Loucy (cell line): Measurements from ENCODE around the gene ITGA11.

Experiments used
- H2AFZ ChIP-seq: fragments of 200-600 bp; sonication (generic); 2 replicates; pipeline ENCODE4 v1.6.0; 2016; ENCODE audit warnings: antibody characterized with exemption, mild to moderate bottlenecking, low read length, moderate library complexity
- H3F3A ChIP-seq: fragments of 200-600 bp; 2 replicates; pipeline ENCODE4 v1.6.0; 2016; ENCODE audit warnings: antibody characterized with exemption, low read depth, mild to moderate bottlenecking
- H3K27me3 ChIP-seq: fragments of 200-600 bp; sonication (generic); 2 replicates; pipeline ENCODE4 v1.6.1; 2014; ENCODE audit warnings: low read length, mild to moderate bottlenecking; ENCODE audit not compliant: insufficient read depth, poor library complexity, severe bottlenecking
- H3K36me3 ChIP-seq: fragments of 200-600 bp; sonication (generic); 2 replicates; pipeline ENCODE4 v1.6.1; 2016; ENCODE audit warnings: low read length; ENCODE audit not compliant: insufficient read depth
- H3K4me1 ChIP-seq: fragments of 200-600 bp; sonication (generic); 2 replicates; pipeline ENCODE4 v1.5.1; 2014; ENCODE audit warnings: low read length, mild to moderate bottlenecking; ENCODE audit not compliant: insufficient read depth, poor library complexity, severe bottlenecking
- H3K4me2 ChIP-seq: fragments of 200-600 bp; sonication (generic); 2 replicates; pipeline ENCODE4 v1.6.0; 2014; ENCODE audit warnings: antibody characterized with exemption, low read length, low read depth, mild to moderate bottlenecking; ENCODE audit not compliant: poor library complexity, severe bottlenecking
- H3K4me3 ChIP-seq: fragments of 200-600 bp; sonication (generic); 2 replicates; pipeline ENCODE4 v1.5.1; 2014; ENCODE audit warnings: low read length, mild to moderate bottlenecking, mixed read lengths; ENCODE audit not compliant: poor library complexity, severe bottlenecking
- H3K79me2 ChIP-seq: fragments of 200-600 bp; sonication (generic); 2 replicates; pipeline ENCODE4 v1.6.1; 2014; ENCODE audit warnings: low read length; ENCODE audit not compliant: insufficient read depth
- H3K9ac ChIP-seq: fragments of 200-600 bp; sonication (generic); 2 replicates; pipeline ENCODE4 v1.6.0; 2014; ENCODE audit warnings: mild to moderate bottlenecking, low read depth, low read length, moderate library complexity; ENCODE audit not compliant: poor library complexity, severe bottlenecking
- H3K9me2 ChIP-seq: fragments of 200-600 bp; sonication (generic); replicated peaks from 2 replicates; pipeline ENCODE4 v1.6.1; 2016; ENCODE audit warnings: low read depth, low read length, mixed read lengths
- H3K9me3 ChIP-seq: fragments of 200-600 bp; sonication (generic); 2 replicates; pipeline ENCODE4 v1.6.1; 2014; ENCODE audit warnings: mild to moderate bottlenecking, antibody characterized with exemption, low read length, low read depth; ENCODE audit not compliant: insufficient read depth
- H4K20me1 ChIP-seq: fragments of 200-600 bp; sonication (generic); 2 replicates; pipeline ENCODE4 v1.6.0; 2014; ENCODE audit warnings: antibody characterized with exemption, low read length, mild to moderate bottlenecking; ENCODE audit not compliant: insufficient read depth, poor library complexity, severe bottlenecking
- EZH2phosphoT487 ChIP-seq: fragments of 200-600 bp; IDR thresholded peaks from 2 replicates; pipeline ENCODE4 v1.6.1; 2018; ENCODE audit warnings: antibody characterized with exemption, mild to moderate bottlenecking, moderate library complexity, borderline replicate concordance
- TF ChIP-seq, protein P1 (sequence below): fragments of 200-600 bp; sonication (generic); conservative IDR thresholded peaks from 2 replicates; pipeline ENCODE4 v1.5.1; 2014; ENCODE audit warnings: mild to moderate bottlenecking, antibody characterized with exemption, low read length

The ITGA11 gene

DNA sequence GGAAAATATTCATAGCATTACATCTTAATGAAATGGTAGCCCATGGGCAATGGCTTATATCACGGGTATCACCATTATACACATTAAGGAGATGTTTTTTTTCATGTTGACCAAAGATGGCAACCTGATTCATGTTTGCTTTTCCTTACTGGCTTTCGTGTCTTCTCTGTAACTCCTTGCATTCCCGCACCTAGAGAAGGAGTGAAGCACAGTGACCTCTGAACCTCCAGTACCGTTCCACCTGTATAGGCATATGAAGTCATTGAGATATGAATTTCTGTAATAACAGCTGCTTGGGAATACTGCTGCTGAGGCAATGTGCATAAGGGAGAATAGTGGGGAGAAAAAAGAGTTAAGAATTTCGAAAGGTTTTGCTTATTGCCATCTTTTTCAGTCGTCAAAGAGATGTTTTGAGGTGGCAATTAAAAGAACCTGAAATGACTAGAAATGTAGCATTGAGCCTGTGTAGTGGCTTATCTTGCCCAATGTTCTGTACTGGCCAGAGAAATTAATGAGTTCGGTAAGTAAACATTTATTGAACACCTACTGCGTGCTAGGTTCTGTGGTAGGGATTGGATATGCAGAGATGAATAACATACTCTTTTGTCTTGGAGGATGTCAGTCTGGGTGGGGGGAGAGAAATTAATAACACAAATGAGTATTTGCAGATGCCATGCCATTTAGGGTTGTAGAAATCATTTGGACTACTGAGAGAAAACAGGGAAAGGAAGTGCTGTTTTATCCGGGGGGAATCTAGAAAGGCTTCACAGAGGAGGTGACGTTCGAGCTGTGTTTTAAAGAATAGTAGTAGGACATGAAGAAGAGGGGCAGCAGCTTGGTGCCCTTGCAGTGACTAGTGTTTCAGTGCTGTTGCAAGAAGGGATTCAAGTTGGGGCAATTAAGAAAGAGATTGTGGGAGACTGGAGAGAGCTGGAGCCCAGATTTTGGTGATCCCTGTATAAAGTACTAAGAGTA lies 151.9 kb downstream of the ITGA11 start:
- peaks cover 55% of the 10 kb centered on the region for H3K4me1 ChIP-seq

DNA sequence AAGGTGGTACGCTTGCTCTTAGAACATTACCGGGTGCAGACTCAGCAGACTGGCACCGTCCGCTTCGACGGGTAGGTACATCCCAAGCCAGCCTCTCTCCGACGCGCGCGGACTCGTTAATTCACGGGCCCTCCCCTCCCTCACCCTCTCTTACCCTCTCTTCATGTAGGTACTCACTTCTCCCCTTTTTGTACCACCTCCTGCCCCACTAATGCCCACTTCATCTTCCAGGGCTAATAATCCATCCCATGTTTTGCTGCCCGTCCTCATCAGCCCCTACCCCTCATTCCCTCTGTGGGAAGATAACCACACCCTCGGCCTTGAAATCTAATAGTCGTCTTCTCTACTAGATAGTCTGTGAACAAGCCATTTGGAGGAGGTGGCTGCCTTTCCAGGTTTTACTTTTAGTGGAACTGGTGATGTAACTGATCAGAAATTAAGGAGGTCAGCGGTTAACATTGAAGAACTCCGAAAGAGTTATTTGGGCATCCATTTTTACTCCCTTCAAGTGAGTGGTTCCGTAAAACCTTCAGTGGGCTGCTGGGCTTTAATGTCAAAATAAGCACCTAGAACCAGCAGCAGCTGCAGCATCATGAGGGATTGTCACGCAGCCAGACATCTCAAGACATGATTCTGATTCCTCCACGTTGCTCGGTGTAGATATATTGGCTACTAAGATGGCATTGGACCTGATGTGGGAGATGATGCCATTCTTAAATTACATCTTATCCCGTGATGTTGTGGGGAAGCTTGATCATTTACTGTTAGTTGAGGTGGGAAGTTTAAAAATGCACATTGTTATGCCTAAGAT lies 153.2 kb downstream of the ITGA11 start:
- peak overlapping the region; percentile 99 for H2AFZ ChIP-seq
- H3K9me2 ChIP-seq, result no peaks in the 10 kb centered on the region
- no peaks in the 10 kb centered on the region for H3K9me3 ChIP-seq
- TF ChIP-seq, protein P1, sequence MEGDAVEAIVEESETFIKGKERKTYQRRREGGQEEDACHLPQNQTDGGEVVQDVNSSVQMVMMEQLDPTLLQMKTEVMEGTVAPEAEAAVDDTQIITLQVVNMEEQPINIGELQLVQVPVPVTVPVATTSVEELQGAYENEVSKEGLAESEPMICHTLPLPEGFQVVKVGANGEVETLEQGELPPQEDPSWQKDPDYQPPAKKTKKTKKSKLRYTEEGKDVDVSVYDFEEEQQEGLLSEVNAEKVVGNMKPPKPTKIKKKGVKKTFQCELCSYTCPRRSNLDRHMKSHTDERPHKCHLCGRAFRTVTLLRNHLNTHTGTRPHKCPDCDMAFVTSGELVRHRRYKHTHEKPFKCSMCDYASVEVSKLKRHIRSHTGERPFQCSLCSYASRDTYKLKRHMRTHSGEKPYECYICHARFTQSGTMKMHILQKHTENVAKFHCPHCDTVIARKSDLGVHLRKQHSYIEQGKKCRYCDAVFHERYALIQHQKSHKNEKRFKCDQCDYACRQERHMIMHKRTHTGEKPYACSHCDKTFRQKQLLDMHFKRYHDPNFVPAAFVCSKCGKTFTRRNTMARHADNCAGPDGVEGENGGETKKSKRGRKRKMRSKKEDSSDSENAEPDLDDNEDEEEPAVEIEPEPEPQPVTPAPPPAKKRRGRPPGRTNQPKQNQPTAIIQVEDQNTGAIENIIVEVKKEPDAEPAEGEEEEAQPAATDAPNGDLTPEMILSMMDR, result no peak
- TF ChIP-seq EZH2phosphoT487, result no peak
- H4K20me1 ChIP-seq, result peaks cover 49% of the 10 kb centered on the region
- peaks cover 49% of the 10 kb centered on the region for H3K4me1 ChIP-seq
- H3K4me2 ChIP-seq, result peak overlapping the region; percentile 88
- H3K79me2 ChIP-seq, result peaks cover 58% of the 10 kb centered on the region
- H3K36me3 ChIP-seq, result no peaks in the 10 kb centered on the region
- H3K27me3 ChIP-seq, result no peaks in the 10 kb centered on the region
- peak overlapping the region; percentile 92 for H3K9ac ChIP-seq
- H3F3A ChIP-seq, result no peaks in the 10 kb centered on the region
- H3K4me3 ChIP-seq, result peak overlapping the region; percentile 93

More for the DNA sequence above, 151.9 kb downstream of the ITGA11 start:
- H3K9me2 ChIP-seq, result no peaks in the 10 kb centered on the region
- peak overlapping the region; percentile 93 for H3K4me3 ChIP-seq
- peaks cover 70% of the 10 kb centered on the region for H3K79me2 ChIP-seq
- no peaks in the 10 kb centered on the region for H3F3A ChIP-seq
- H3K9me3 ChIP-seq, result no peaks in the 10 kb centered on the region
- no peak for TF ChIP-seq EZH2phosphoT487
- TF ChIP-seq, protein P1, result no peak
- no peak overlapping the region for H2AFZ ChIP-seq
- peak overlapping the region; percentile 92 for H3K9ac ChIP-seq
- peak overlapping the region; percentile 88 for H3K4me2 ChIP-seq
- H3K27me3 ChIP-seq, result no peaks in the 10 kb centered on the region
- peaks cover 56% of the 10 kb centered on the region for H4K20me1 ChIP-seq
- peaks cover 10% of the 10 kb centered on the region for H3K36me3 ChIP-seq

DNA sequence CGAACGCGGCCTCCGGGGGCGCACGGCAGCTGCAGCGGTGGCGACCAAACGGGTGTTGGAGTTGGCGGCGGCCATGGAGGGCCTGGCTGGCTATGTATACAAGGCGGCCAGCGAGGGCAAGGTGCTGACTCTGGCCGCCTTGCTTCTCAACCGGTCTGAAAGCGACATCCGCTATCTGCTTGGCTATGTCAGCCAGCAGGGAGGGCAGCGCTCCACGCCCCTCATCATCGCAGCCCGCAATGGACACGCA lies 153.7 kb downstream of the ITGA11 start:
- Histone ChIP-seq H4K20me1 (peaks cover 49% of the 10 kb centered on the region), H3K9me3 (no peaks in the 10 kb centered on the region), H3K79me2 (peaks cover 53% of the 10 kb centered on the region), H2AFZ (peak overlapping the region; percentile 99), H3F3A (no peaks in the 10 kb centered on the region), H3K36me3 (no peaks in the 10 kb centered on the region), H3K9ac (peak overlapping the region; percentile 92), H3K9me2 (no peaks in the 10 kb centered on the region), H3K4me1 (peaks cover 49% of the 10 kb centered on the region), H3K4me2 (peak overlapping the region; percentile 88), H3K4me3 (peak overlapping the region; percentile 93), H3K27me3 (no peaks in the 10 kb centered on the region)
- TF ChIP-seq, protein P1, result no peak; the same call in none of the 2 replicates
- TF ChIP-seq EZH2phosphoT487, result no peak
